SIG-M5 treated with dmso at 0.1 percent for 504 hours (cell line): Measurements from ENCODE around the gene OCEL1.

Experiments used
- DNase-seq: peaks from one replicate; lab custom pipeline; 2025; ENCODE audit not compliant: unreplicated experiment; lab: John Stamatoyannopoulos, UW

Gene OCEL1

GRCh38 chr19:17237747-17238706, 12.0 kb downstream of the OCEL1 start:
- no peak for DNase-seq

DNA sequence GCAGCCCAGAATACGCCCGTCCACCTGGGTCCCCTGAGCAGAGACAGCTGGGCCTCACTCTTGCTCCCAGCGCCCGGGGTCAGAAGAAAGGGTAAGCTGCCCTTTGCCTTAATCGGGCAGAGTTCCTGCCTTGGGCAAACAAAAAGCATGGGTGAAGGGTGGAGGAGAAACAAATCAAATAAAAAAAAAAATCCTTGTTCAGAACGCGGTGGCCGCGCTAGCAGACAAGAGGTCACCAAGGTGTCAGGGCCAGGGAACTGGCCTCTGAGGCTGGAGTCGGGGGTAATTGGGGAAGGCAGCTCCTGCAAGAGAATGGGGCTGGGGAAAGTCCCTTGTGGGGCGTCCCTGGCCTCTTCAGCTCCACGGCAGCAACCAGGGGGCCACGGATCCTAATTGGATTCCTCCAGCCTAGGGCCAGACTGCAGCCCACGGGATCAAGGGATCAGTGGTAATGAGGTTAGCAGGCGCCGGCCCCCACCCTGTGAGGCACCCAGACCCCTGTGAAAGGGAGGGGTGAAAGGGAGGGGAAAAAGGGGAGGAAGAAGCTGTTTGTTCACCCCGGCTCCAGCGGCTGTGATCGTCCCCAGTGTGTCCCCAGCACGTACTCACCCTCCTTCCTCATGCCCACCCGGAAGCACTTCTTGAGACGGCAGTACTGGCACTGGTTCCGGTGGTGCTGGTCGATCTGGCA, 14.2 kb downstream of the OCEL1 start:
- DNase-seq = no peak

DNA sequence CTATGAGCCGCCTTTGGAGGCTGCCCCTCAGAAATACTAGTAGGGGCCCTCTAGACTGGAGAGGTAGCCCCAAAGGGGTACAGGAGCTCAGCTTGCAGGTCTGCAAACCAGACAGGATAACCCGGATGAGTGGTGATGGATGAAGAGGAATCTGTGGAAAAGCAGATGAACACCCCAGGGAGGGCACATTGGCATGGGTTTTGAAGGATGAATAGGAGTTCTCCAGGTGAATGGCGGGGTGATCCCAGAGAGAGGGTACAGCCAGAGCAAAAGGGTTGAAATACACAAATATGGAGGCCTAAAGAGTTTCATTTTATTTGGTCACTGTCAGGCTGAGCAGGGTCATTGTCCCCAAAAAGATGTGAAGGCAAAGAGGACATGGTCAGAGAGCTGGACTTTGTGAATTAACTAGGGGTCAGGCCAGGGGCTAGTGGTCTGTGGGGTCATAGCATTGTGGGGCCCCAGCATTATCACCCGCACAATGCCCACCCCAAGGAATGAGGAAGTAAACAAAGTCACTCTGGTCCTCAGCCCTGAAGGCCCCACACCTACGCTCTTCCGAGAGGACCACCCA, 14.9 kb downstream of the OCEL1 start:
- DNase-seq = no peak

DNA sequence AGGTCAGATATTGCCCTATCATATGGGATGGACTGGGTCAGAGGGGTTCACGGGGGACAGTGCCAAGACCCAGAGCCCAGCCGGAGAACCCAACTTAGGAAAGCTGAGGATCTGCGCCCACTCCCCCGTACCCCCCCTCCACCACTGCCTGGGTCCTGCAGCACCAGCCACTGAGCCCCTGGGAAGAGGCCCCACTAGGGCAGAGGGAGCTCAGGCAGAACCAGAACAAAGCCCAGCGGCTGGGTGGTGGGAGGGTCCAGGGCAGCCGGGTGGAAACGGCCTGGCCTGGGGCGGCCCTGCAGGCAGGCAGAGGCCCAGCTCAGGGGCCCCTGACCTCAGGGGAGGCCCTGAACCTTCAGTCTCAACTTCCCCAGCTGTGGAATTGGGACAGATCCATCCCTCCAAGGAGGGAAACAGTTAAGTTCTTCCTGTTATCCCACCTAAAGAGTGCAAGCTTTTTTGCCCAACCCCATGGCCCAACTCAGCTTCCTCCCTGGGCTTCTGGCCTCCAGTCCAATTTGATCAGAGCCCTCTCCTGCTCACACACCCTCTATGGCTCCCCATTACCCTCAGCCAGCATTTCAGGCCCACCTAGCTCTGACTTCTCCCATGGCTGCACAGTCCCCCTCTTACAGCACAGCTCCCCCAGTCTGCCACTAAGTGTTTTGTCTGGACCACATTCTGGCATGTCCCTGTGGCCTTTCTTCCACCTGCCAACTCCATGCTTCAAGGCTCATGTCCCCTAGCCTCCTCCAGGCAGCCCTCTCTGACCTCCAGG, 16.6 kb downstream of the OCEL1 start:
- DNase-seq = no peak

DNA sequence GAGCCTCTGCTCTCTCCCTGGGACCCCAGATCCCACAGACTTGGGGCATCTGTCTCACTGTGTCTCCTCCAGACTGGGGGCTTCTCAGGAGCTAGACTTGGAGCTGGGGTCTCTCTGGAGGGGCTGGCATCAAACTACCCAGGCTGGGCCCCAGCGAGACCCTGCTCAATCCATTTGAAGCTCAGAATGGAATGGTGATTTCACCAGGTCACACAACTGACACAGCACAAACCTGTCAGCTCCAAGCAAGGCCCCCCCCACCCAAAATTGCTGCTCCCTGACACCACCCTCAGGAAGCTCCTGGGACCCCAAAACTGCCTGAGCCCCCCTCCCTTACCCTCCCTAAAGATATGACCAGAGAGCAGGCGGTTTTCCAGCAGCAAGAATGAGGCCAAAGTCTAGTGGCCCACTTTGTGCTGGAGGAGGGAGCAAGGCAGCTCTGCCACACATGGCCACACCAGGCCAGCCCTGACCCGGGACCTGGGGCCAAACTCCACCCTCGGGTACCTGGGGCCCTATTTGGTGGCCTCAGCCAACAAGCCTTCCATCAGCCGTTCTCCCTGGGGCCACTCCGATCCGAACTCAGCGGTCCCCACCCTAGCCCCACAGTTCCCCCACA, 17.3 kb downstream of the OCEL1 start:
- no peak for DNase-seq

GRCh38 chr19:17243830-17244617, 18.0 kb downstream of the OCEL1 start:
- DNase-seq = no peak

GRCh38 chr19:17244618-17245534, 18.9 kb downstream of the OCEL1 start:
- DNase-seq = no peak

- no peak for DNase-seq
These were observed 19.5 kb downstream of the OCEL1 start, which contains the start of gene NR2F6 for GRCh38 chr19:17245535-17245984. NR2F6 (minus strand) TSS chr19:17245919; CDS start chr19:17245220, 699 bp downstream.

GRCh38 chr19:17246681-17247425, 20.8 kb downstream of the OCEL1 start:
- DNase-seq = peak; percentile 12

DNA sequence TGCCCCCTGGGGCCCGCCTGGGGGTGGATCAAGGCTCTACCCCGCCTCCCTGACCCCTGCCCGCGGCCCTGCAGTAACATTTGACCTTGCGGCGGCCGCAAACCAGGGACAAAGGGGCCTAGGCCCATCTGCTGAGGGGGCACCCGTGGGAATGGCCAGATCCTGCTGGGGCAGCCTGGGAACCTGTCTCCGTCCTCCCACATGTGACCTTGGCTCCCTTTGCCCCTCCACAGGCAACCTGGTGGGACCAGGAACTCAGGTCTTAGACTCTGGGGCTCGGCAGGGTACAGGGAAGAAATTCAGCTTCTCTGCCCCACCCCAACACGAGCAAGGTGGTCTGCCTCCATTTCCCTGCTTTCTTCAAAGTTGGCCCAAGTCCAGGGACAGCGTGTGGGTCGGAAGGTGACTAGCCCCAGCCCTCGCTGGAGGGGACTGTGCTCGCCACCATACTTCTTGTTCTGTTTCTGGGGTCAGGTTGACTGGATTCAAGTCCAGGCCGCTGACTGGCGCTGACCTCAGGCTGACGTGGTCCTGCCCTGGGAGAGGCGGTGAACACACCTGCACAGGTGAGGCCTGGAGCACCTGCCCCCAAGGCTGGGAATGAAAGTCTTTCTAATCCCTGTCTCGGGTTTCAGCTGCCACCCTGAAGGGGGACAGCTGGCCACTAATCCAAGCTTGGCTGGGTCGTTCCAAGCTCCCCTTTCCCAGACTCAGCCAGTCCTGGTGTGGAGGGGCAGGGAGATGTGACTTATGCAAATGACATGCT, 22.2 kb downstream of the OCEL1 start:
- no peak for DNase-seq

DNA sequence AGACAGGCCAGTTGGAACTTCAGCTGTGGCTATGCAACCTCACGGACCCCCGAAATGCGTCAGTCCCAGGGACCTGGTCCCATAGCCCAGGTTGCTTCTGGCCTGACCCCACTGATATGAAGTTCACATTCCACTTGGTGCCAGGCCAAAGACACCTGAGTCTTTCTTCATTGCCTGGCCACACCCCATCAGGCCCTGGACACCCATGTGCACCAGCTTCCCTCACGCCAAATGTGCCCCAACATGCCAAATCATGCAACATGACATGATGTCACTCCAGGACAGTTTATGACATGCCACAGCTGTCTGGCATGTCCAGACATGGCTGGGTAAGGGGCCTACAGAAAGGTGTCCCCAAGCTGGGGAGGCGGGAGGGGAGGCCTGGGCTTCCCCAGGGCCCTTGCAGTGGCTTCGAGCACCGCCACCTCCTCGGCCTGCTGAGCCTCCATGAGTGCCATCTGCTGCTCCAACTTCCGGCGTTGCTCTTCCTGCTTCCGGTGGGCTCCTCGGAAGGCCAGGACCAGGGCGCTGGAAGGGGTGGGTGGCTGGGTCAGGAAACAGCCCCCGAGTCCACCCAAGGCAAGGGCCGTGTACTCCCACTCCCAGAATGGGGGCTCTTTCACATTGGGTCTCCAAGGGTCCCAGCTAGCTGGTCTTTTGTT, 24.0 kb downstream of the OCEL1 start:
- no peak for DNase-seq

DNA sequence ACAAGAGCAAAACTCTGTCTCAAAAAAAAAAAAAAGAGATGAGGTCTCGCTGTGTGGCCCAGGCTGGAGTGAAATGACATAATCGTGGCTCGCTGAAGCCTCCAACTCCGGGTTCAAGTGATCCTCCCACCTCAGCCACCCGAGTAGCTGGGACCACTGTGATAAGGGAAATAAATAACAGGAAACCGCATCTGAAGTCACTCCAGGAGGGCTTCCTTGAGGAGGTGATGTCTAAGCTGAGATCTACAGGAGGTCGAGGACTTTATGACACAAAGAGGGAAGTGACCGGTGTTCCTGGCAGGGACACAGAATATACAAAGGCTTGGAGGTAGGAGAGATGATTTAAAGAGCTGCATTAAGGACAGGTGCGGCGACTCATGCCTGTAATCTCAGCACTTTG, 28.6 kb downstream of the OCEL1 start:
- DNase-seq = no peak

DNA sequence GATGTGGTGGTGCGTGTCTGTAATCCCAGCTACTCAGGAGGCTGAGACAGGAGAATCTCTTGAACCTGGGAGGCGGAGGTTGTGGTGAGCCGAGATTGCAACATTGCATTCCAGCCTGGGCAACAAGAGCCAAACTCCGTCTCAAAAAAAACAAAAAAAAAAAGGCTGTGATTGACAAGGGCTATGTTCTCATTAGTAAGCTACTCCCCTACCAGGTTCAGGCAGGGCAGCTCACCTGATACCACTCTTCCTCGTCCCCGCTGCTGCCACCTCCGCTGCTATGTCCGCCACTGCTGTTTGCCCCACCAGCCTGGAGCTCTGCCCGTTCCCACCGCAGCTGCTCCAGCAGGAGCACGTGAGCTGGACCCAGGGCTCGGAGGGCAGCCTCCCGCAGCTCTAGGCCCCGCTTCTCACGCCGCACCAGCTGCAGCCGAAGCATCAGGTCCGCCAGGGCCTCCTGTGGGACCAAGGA, 29.2 kb downstream of the OCEL1 start:
- no peak for DNase-seq

GRCh38 chr19:17256130-17256529, 30.1 kb downstream of the OCEL1 start:
- DNase-seq = no peak

DNA sequence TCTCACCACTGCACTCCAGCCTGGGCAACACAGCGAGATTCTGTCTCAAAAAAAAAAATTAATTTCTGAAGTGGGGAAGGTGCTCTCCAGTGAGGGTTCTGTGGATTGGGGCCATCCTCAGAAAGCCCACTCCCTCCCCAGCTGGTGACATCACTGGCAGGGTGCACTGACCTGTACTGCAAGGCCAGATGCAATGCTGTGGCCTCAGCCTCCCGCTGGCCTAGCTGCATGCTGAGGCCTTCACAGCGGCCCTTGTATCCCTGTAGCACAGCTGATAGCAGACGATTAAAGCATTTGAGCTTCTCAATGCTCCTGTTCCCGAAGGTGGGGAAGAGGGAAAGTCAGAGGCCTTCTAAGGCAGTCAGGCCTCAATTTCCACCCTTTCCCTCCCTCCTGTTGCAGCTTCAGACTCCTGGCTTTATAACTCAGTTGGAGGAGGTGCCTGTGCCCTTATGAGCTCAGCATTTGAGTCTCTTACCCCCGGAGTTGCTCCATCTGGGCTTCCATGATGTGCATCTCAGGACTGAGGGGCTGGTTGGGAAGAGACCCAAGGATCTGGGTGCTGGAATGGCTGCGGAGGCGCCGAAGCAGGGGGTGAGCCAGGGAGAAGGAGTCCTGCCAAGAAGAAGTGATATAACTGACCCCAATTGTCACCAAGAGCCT, 33.2 kb downstream of the OCEL1 start:
- DNase-seq = no peak

DNA sequence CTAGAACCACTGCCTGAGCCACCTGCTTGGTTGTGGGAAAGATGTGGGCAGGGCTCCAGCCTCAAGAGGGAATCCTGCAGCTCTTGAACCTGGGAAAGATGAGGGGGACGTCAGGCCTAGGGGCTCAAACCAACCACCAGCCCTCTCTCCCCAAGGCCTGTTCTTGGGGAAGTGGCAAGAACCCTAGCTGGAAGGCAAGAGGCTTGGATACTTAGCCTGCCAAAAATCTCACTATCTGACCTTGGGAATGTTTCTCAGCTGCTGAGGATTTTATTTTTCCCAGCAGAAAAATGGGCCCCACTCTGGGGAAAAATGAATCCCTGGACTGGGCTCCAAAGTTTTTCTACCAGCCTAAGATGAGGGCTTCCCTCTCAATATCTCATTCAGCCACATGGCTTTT, 33.9 kb downstream of the OCEL1 start:
- DNase-seq = no peak
